ENCODE data around the gene ASPSCR1. TPM values are rescaled to one million over a fixed set of nuclear protein-coding genes. Genes with fewer than 3 reads are reported as not detected.
"Not testable (repeated sequence)": the region's sequence is repeated elsewhere in the genome, so short reads cannot be mapped to it uniquely, and the experiment has no call there.

Gene ASPSCR1
- total RNA-seq, 2 donors from 2014 or later: 32.0 to 34.2 TPM

GRCh38 chr17:81973432-81973831, 4.0 kb upstream of the ASPSCR1 start:
- Mint-ChIP-seq H3K4me3 (no peak overlapping the region), H3K27ac (no peak overlapping the region), H3K36me3 (ENCODE audit: insufficient read depth in 2 of 2) (peaks cover 0 to 3% of the 10 kb centered on the region in 2 donors), H3K4me1 (ENCODE audit: low read depth) (peaks cover 17% of the 10 kb centered on the region), H3K27me3 (ENCODE audit: low read depth) (no peaks in the 10 kb centered on the region), H3K9me3 (peaks cover 0 to 1% of the 10 kb centered on the region in 2 donors)
- DNase-seq: no peak
- ATAC-seq (replicated peaks in 1 of 2): no peak

GRCh38 chr17:81976332-81977210, 858 bp upstream of the ASPSCR1 start:
- DNase-seq (peak in 1 of 2 donors; percentile 27), ATAC-seq (replicated peaks in 1 of 2) (peak in 1 of 2 donors; percentile 11)
- Mint-ChIP-seq H3K27me3 (ENCODE audit: low read depth) (no peaks in the 10 kb centered on the region), H3K36me3 (ENCODE audit: insufficient read depth in 2 of 2) (peaks cover 0 to 3% of the 10 kb centered on the region in 2 donors), H3K4me3 (peak overlapping the region; percentile 96 to 99), H3K27ac (peak overlapping the region; percentile 91), H3K4me1 (ENCODE audit: low read depth) (peaks cover 40% of the 10 kb centered on the region), H3K9me3 (peaks cover 0 to 1% of the 10 kb centered on the region in 2 donors)

GRCh38 chr17:81978524-81979298, 1.3 kb downstream of the ASPSCR1 start:
- Mint-ChIP-seq H3K27ac (no peak overlapping the region), H3K4me3 (peak overlapping the region; percentile 82 to 85), H3K36me3 (ENCODE audit: insufficient read depth in 2 of 2) (no peaks in the 10 kb centered on the region), H3K27me3 (ENCODE audit: low read depth) (no peaks in the 10 kb centered on the region), H3K9me3 (peaks cover 0 to 1% of the 10 kb centered on the region in 2 donors), H3K4me1 (ENCODE audit: low read depth) (peaks cover 40% of the 10 kb centered on the region)
- no peak for DNase-seq
- ATAC-seq (replicated peaks in 1 of 2): no peak

- DNase-seq (no peak), ATAC-seq (replicated peaks in 1 of 2) (no peak)
- Mint-ChIP-seq H3K4me3 (peak overlapping the region in 1 of 2 donors; percentile 33), H3K27ac (no peak overlapping the region), H3K4me1 (ENCODE audit: low read depth) (peaks cover 40% of the 10 kb centered on the region), H3K36me3 (ENCODE audit: insufficient read depth in 2 of 2) (peaks cover 2% of the 10 kb centered on the region in 2 donors), H3K9me3 (no peaks in the 10 kb centered on the region), H3K27me3 (ENCODE audit: low read depth) (no peaks in the 10 kb centered on the region)
Measured at GRCh38 chr17:81980122-81980521, 2.7 kb downstream of the ASPSCR1 start.

GRCh38 chr17:81980707-81981343, 3.4 kb downstream of the ASPSCR1 start:
- Mint-ChIP-seq H3K9me3 (no peaks in the 10 kb centered on the region), H3K4me1 (ENCODE audit: low read depth) (peaks cover 40% of the 10 kb centered on the region), H3K36me3 (ENCODE audit: insufficient read depth in 2 of 2) (peaks cover 3 to 5% of the 10 kb centered on the region in 2 donors), H3K27me3 (ENCODE audit: low read depth) (no peaks in the 10 kb centered on the region), H3K4me3 (no peak overlapping the region), H3K27ac (no peak overlapping the region)
- ATAC-seq (replicated peaks in 1 of 2) (no peak), DNase-seq (no peak)

GRCh38 chr17:81981511-81981910, 4.1 kb downstream of the ASPSCR1 start:
- not testable (repeated sequence) for H3K27ac Mint-ChIP-seq; H3K36me3 Mint-ChIP-seq (ENCODE audit: insufficient read depth in 2 of 2); H3K9me3 Mint-ChIP-seq; H3K27me3 Mint-ChIP-seq (ENCODE audit: low read depth); ATAC-seq (replicated peaks in 1 of 2); H3K4me3 Mint-ChIP-seq; DNase-seq
- peaks cover 34% of the 10 kb centered on the region for H3K4me1 Mint-ChIP-seq (ENCODE audit: low read depth)

GRCh38 chr17:81983011-81983638, 5.7 kb downstream of the ASPSCR1 start:
- H3K4me1 Mint-ChIP-seq (ENCODE audit: low read depth): peaks cover 29% of the 10 kb centered on the region
- no peak overlapping the region for H3K27ac Mint-ChIP-seq
- peaks cover 3 to 5% of the 10 kb centered on the region in 2 donors for H3K36me3 Mint-ChIP-seq (ENCODE audit: insufficient read depth in 2 of 2)
- no peak overlapping the region for H3K4me3 Mint-ChIP-seq
- no peaks in the 10 kb centered on the region for H3K9me3 Mint-ChIP-seq
- DNase-seq (no peak), ATAC-seq (replicated peaks in 1 of 2) (no peak)
- H3K27me3 Mint-ChIP-seq (ENCODE audit: low read depth): no peaks in the 10 kb centered on the region

- Mint-ChIP-seq H3K27ac (no peak overlapping the region), H3K27me3 (ENCODE audit: low read depth) (no peaks in the 10 kb centered on the region), H3K36me3 (ENCODE audit: insufficient read depth in 2 of 2) (peaks cover 3 to 5% of the 10 kb centered on the region in 2 donors), H3K4me3 (no peak overlapping the region), H3K4me1 (ENCODE audit: low read depth) (peaks cover 24% of the 10 kb centered on the region), H3K9me3 (no peaks in the 10 kb centered on the region)
- ATAC-seq (replicated peaks in 1 of 2): no peak
- no peak for DNase-seq
Measured at GRCh38 chr17:81983639-81984373, 6.4 kb downstream of the ASPSCR1 start.

GRCh38 chr17:81984773-81985410, 7.5 kb downstream of the ASPSCR1 start:
- Mint-ChIP-seq H3K4me1 (ENCODE audit: low read depth) (peaks cover 14% of the 10 kb centered on the region), H3K9me3 (no peaks in the 10 kb centered on the region), H3K27ac (no peak overlapping the region), H3K36me3 (ENCODE audit: insufficient read depth in 2 of 2) (peaks cover 3 to 5% of the 10 kb centered on the region in 2 donors), H3K4me3 (no peak overlapping the region), H3K27me3 (ENCODE audit: low read depth) (no peaks in the 10 kb centered on the region)
- DNase-seq: no peak
- no peak for ATAC-seq (replicated peaks in 1 of 2)

GRCh38 chr17:81986606-81987005, 9.2 kb downstream of the ASPSCR1 start:
- no peaks in the 10 kb centered on the region for H3K9me3 Mint-ChIP-seq
- no peak for ATAC-seq (replicated peaks in 1 of 2)

GRCh38 chr17:81987161-81987770, 9.8 kb downstream of the ASPSCR1 start:
- Mint-ChIP-seq H3K27me3 (ENCODE audit: low read depth) (no peaks in the 10 kb centered on the region), H3K36me3 (ENCODE audit: insufficient read depth in 2 of 2) (peaks cover 3 to 5% of the 10 kb centered on the region in 2 donors), H3K4me3 (no peak overlapping the region), H3K9me3 (no peaks in the 10 kb centered on the region), H3K27ac (no peak overlapping the region), H3K4me1 (ENCODE audit: low read depth) (no peaks in the 10 kb centered on the region)
- no peak for ATAC-seq (replicated peaks in 1 of 2)
- no peak for DNase-seq

More at GRCh38 chr17:81986606-81987005, 9.2 kb downstream of the ASPSCR1 start:
- Mint-ChIP-seq H3K36me3 (ENCODE audit: insufficient read depth in 2 of 2) (peaks cover 3 to 5% of the 10 kb centered on the region in 2 donors), H3K4me3 (no peak overlapping the region), H3K4me1 (ENCODE audit: low read depth) (no peaks in the 10 kb centered on the region), H3K27me3 (ENCODE audit: low read depth) (no peaks in the 10 kb centered on the region), H3K27ac (no peak overlapping the region)
- no peak for DNase-seq
